ENCODE measurements around the gene STK17B.
A peak's percentile ranks its signal among the peaks of the same experiment; 100 is the strongest.

STK17B gene

GRCh38 chr2:196183528-196184231, 12.3 kb upstream of the STK17B start:
- no peak for DNase-seq

- DNase-seq = no peak
These were observed 11.7 kb upstream of the STK17B start for GRCh38 chr2:196183172-196183473.

- no peak for DNase-seq
These were observed 11.2 kb upstream of the STK17B start for GRCh38 chr2:196182439-196183171.

GRCh38 chr2:196181484-196181883, 10.1 kb upstream of the STK17B start:
- no peak for DNase-seq

- no peak for DNase-seq
These were observed 5.7 kb upstream of the STK17B start for GRCh38 chr2:196177124-196177523.

GRCh38 chr2:196176142-196176738, 4.9 kb upstream of the STK17B start:
- peak; percentile 81 for DNase-seq

GRCh38 chr2:196174404-196174803, 3.0 kb upstream of the STK17B start:
- no peak for DNase-seq

GRCh38 chr2:196173505-196173904, 2.1 kb upstream of the STK17B start:
- DNase-seq = no peak

- DNase-seq = no peak
These were observed 1.6 kb upstream of the STK17B start for GRCh38 chr2:196172951-196173350.

GRCh38 chr2:196171946-196172345, 568 bp upstream of the STK17B start:
- DNase-seq = no peak

- peak; percentile 38 for DNase-seq
These were observed 651 bp downstream of the STK17B start for GRCh38 chr2:196170606-196171247.

GRCh38 chr2:196170213-196170605, 1.2 kb downstream of the STK17B start:
- DNase-seq = peak; percentile 55

GRCh38 chr2:196169516-196169915, 1.9 kb downstream of the STK17B start:
- no peak for DNase-seq

- no peak for DNase-seq
These were observed 3.2 kb downstream of the STK17B start for GRCh38 chr2:196168181-196168580.

GRCh38 chr2:196167666-196168065, 3.7 kb downstream of the STK17B start:
- no peak for DNase-seq

- no peak for DNase-seq
These were observed 4.5 kb downstream of the STK17B start for GRCh38 chr2:196166876-196167275.

GRCh38 chr2:196165016-196165415, 6.4 kb downstream of the STK17B start:
- no peak for DNase-seq

- no peak for DNase-seq
These were observed 8.1 kb downstream of the STK17B start for GRCh38 chr2:196163285-196163684.

GRCh38 chr2:196162586-196163175, 8.7 kb downstream of the STK17B start:
- no peak for DNase-seq

- DNase-seq = no peak
These were observed 10.4 kb downstream of the STK17B start for GRCh38 chr2:196160946-196161345.

GRCh38 chr2:196160101-196160500, 11.3 kb downstream of the STK17B start:
- DNase-seq = peak; percentile 54

GRCh38 chr2:196159221-196159892, 12.0 kb downstream of the STK17B start:
- no peak for DNase-seq

GRCh38 chr2:196155575-196155974, 15.8 kb downstream of the STK17B start:
- no peak for DNase-seq
